Measurements from ENCODE around the gene MYBPC2.

- no peak for TF ChIP-seq CTCF (tag by site-specific recombination; IDR thresholded peaks at IDR 0.05)
- TF ChIP-seq MYNN (tag by site-specific recombination; IDR thresholded peaks at IDR 0.05; ENCODE audit: borderline replicate concordance), result no peak
- TF ChIP-seq ZFP37 (tag by site-specific recombination; IDR thresholded peaks at IDR 0.05), result no peak
- TF ChIP-seq ZNF76 (tag by site-specific recombination; IDR thresholded peaks at IDR 0.05; ENCODE audit: borderline replicate concordance, low read depth), result no peak
- TF ChIP-seq ZBTB21 (tag by site-specific recombination; IDR thresholded peaks at IDR 0.05), result no peak
- TF ChIP-seq ZNF704 (tag by site-specific recombination; IDR thresholded peaks at IDR 0.05), result no peak
- TF ChIP-seq ZNF140 (tag by site-specific recombination; IDR thresholded peaks at IDR 0.05), result no peak
- no peak for TF ChIP-seq HOXC10 (CRISPR knock-in tag; IDR thresholded peaks at IDR 0.05)
- no peak for TF ChIP-seq HOXA7 (CRISPR knock-in tag; IDR thresholded peaks at IDR 0.05; ENCODE audit: borderline replicate concordance)
- TF ChIP-seq ZNF621 (tag by site-specific recombination; IDR thresholded peaks at IDR 0.05), result no peak
- TF ChIP-seq ELK4 (IDR thresholded peaks at IDR 0.05; ENCODE audit: borderline replicate concordance, low read depth, low read length), result no peak
- no peak for TF ChIP-seq PRDM6 (tag by site-specific recombination; IDR thresholded peaks at IDR 0.05)
- TF ChIP-seq YY1 (tag by site-specific recombination; IDR thresholded peaks at IDR 0.05), result no peak
Observed at GRCh38 chr19:50384685-50385535, 47.8 kb upstream of the MYBPC2 start.
